DOHH2 (cell line): Measurements from ENCODE around the gene FOXK1.

Experiments
- EZH2phosphoT487 ChIP-seq: fragments of 200-600 bp; sonication (generic); IDR thresholded peaks from 2 replicates; pipeline ENCODE4 v1.6.1; 2017; ENCODE audit warnings: borderline replicate concordance, mild to moderate bottlenecking, antibody characterized with exemption, low read length, moderate library complexity, mixed read lengths
- TF ChIP-seq, protein P1 (sequence below): fragments of 200-600 bp; sonication (generic); IDR thresholded peaks from one replicate; pipeline ENCODE4 v1.5.1; 2014; ENCODE audit warnings: antibody characterized with exemption, mild to moderate bottlenecking, low read depth, low read length; ENCODE audit not compliant: poor library complexity, severe bottlenecking

DNA sequence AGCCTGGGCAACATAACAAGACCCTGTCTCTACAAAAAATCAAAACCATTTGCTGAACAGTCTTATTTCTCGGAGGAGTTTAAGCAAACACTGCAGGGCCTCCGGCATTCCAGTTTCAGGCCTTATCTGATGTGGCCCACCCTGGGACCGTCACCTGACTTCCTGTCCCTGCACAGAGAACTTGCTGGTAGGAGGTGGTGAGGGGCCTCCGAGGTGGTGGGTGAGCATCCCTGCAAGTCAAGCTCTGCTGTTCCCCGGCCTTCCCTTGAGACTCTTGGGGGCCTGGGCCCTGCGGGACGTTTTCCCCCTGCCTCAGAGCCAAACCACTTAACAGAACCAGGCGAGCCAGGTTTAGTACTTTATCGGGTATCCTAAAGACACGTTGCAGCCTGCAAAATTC lies 48.9 kb downstream of the FOXK1 start:
- TF ChIP-seq, protein P1, sequence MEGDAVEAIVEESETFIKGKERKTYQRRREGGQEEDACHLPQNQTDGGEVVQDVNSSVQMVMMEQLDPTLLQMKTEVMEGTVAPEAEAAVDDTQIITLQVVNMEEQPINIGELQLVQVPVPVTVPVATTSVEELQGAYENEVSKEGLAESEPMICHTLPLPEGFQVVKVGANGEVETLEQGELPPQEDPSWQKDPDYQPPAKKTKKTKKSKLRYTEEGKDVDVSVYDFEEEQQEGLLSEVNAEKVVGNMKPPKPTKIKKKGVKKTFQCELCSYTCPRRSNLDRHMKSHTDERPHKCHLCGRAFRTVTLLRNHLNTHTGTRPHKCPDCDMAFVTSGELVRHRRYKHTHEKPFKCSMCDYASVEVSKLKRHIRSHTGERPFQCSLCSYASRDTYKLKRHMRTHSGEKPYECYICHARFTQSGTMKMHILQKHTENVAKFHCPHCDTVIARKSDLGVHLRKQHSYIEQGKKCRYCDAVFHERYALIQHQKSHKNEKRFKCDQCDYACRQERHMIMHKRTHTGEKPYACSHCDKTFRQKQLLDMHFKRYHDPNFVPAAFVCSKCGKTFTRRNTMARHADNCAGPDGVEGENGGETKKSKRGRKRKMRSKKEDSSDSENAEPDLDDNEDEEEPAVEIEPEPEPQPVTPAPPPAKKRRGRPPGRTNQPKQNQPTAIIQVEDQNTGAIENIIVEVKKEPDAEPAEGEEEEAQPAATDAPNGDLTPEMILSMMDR, result no peak
- TF ChIP-seq EZH2phosphoT487, result no peak
